ENCODE measurements around the gene TCERG1L. TPM values are rescaled to one million over a fixed set of nuclear protein-coding genes. Genes with fewer than 3 reads are reported as not detected.

TCERG1L gene
- total RNA-seq, 2 donors from 2014 or later, result 1.6 to 4.5 TPM

DNA sequence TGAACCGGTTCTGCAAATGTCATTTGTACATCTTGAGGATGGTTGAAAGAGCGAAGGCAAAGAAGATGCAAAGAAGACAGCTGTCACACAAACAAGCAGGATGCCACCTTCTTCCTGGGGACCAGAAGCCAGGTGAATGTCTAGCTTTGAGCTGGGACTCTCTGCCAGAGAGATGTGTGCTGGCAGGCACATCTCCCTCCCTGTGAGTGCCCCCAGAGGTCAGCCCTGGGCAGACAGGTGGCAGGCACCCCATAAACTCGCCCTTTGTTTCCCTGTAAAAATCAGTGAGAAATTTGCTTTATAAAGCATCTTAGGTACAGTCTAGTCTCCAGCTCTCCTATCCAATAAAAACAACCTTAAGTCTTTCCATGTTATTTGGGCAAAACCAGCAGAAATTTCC is 2.6 kb upstream of the TCERG1L start:
- TF ChIP-seq, protein P1, sequence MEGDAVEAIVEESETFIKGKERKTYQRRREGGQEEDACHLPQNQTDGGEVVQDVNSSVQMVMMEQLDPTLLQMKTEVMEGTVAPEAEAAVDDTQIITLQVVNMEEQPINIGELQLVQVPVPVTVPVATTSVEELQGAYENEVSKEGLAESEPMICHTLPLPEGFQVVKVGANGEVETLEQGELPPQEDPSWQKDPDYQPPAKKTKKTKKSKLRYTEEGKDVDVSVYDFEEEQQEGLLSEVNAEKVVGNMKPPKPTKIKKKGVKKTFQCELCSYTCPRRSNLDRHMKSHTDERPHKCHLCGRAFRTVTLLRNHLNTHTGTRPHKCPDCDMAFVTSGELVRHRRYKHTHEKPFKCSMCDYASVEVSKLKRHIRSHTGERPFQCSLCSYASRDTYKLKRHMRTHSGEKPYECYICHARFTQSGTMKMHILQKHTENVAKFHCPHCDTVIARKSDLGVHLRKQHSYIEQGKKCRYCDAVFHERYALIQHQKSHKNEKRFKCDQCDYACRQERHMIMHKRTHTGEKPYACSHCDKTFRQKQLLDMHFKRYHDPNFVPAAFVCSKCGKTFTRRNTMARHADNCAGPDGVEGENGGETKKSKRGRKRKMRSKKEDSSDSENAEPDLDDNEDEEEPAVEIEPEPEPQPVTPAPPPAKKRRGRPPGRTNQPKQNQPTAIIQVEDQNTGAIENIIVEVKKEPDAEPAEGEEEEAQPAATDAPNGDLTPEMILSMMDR (conservative IDR thresholded peaks at IDR 0.05), result peak; percentile 57
- no peak overlapping the region for H3K27ac Mint-ChIP-seq
- H3K9me3 ChIP-seq (ENCODE audit: control insufficient read depth, low read length), result no peaks in the 10 kb centered on the region
- peaks cover 29% of the 10 kb centered on the region for H3K4me1 Mint-ChIP-seq
- peaks cover 28% of the 10 kb centered on the region for H3K27me3 ChIP-seq (ENCODE audit: control insufficient read depth, insufficient read depth, low read length, poor library complexity, severe bottlenecking)
- H3K27me3 Mint-ChIP-seq (ENCODE audit: insufficient read depth), result peaks cover 55% of the 10 kb centered on the region
- H3K4me3 ChIP-seq (ENCODE audit: low read length), result no peak overlapping the region
- H3K27ac ChIP-seq (ENCODE audit: low read depth, low read length), result no peak overlapping the region
- no peaks in the 10 kb centered on the region for H3K36me3 Mint-ChIP-seq (ENCODE audit: low read depth)
- H3K9me3 Mint-ChIP-seq, result no peaks in the 10 kb centered on the region
- DNase-seq, result peak; percentile 57
- no peak overlapping the region for H3K4me3 Mint-ChIP-seq
- H3K4me1 ChIP-seq (ENCODE audit: control insufficient read depth, insufficient read depth, low read length), result no peaks in the 10 kb centered on the region
- WGBS, 2 experiments (ENCODE audit: insufficient coverage in 1 of 2, insufficient read length in 1 of 2), result 89 to 92% methylated on average over 2 to 3 of the region's 3 CpGs
- H3K9ac ChIP-seq (ENCODE audit: extremely low read depth, low read length, poor library complexity, severe bottlenecking), result no peak overlapping the region
- no peaks in the 10 kb centered on the region for H3K36me3 ChIP-seq (ENCODE audit: control insufficient read depth, insufficient read depth, low read length)

DNA sequence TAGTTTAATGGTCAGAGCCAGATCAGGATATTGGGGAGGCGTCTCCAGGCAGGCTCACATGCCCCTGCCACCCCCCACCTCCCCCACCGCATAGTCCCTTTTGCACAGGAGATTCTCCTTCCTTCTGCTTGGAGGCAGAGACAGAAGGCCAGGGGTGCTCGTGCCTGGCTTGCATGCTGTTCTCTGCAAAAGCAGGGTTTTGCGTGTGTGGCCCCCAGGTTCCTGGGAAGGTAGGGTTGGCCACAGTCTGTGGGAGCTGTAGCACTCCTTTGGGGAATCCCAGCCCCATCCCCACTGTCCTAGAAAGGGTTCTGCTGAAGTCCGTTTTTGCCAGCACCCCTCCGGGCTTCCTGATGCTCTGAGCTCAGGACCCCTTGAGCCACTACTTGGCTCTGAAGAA is 1.9 kb upstream of the TCERG1L start:
- Mint-ChIP-seq H3K4me1 (peaks cover 29% of the 10 kb centered on the region), H3K9me3 (no peaks in the 10 kb centered on the region), H3K27me3 (ENCODE audit: insufficient read depth) (peaks cover 49% of the 10 kb centered on the region), H3K36me3 (ENCODE audit: low read depth) (peaks cover 2% of the 10 kb centered on the region), H3K4me3 (no peak overlapping the region), H3K27ac (no peak overlapping the region)
- no peak for DNase-seq
- no peaks in the 10 kb centered on the region for H3K36me3 ChIP-seq (ENCODE audit: control insufficient read depth, insufficient read depth, low read length)
- H3K4me3 ChIP-seq (ENCODE audit: low read length), result no peak overlapping the region
- TF ChIP-seq, protein P1 (conservative IDR thresholded peaks at IDR 0.05), result no peak
- H3K9ac ChIP-seq (ENCODE audit: extremely low read depth, low read length, poor library complexity, severe bottlenecking), result no peak overlapping the region
- H3K27me3 ChIP-seq (ENCODE audit: control insufficient read depth, insufficient read depth, low read length, poor library complexity, severe bottlenecking), result peaks cover 28% of the 10 kb centered on the region
- no peaks in the 10 kb centered on the region for H3K4me1 ChIP-seq (ENCODE audit: control insufficient read depth, insufficient read depth, low read length)
- no peaks in the 10 kb centered on the region for H3K9me3 ChIP-seq (ENCODE audit: control insufficient read depth, low read length)
- H3K27ac ChIP-seq (ENCODE audit: low read depth, low read length), result no peak overlapping the region
- 83 to 95% methylated on average over 3 to 6 of the region's 6 CpGs for WGBS, 2 experiments (ENCODE audit: insufficient coverage in 1 of 2, insufficient read length in 1 of 2)

DNA sequence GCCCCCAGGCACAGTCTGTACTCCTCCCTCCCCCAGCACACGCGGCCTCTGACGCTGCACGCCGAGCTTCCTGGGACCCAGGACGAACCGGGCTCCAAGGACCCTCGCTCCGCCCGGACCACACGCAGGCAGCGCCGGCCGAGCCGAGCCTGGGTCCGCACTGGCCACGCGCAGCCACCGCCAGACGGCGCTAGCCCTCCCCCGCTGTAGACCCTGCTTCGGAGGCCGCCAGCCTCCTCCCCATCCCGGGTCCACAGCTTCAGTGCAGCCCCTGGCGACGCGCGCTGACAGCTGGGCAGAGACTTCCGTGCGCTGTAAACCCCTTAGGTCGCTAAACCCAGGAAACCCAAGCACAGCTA is 936 bp upstream of the TCERG1L start:
- H3K4me1 ChIP-seq (ENCODE audit: control insufficient read depth, insufficient read depth, low read length), result no peaks in the 10 kb centered on the region
- peaks cover 28% of the 10 kb centered on the region for H3K27me3 ChIP-seq (ENCODE audit: control insufficient read depth, insufficient read depth, low read length, poor library complexity, severe bottlenecking)
- H3K4me3 ChIP-seq (ENCODE audit: low read length), result peak overlapping the region; percentile 73
- Mint-ChIP-seq H3K27ac (no peak overlapping the region), H3K27me3 (ENCODE audit: insufficient read depth) (peaks cover 41% of the 10 kb centered on the region), H3K4me3 (peak overlapping the region; percentile 53), H3K36me3 (ENCODE audit: low read depth) (peaks cover 7% of the 10 kb centered on the region), H3K4me1 (peaks cover 29% of the 10 kb centered on the region), H3K9me3 (no peaks in the 10 kb centered on the region)
- H3K36me3 ChIP-seq (ENCODE audit: control insufficient read depth, insufficient read depth, low read length), result no peaks in the 10 kb centered on the region
- TF ChIP-seq, protein P1 (conservative IDR thresholded peaks at IDR 0.05), result peak; percentile 96
- H3K27ac ChIP-seq (ENCODE audit: low read depth, low read length), result no peak overlapping the region
- WGBS, 2 experiments (ENCODE audit: insufficient coverage in 1 of 2, insufficient read length in 1 of 2), result 0 to 1% methylated on average over 7 to 32 of the region's 32 CpGs
- H3K9ac ChIP-seq (ENCODE audit: extremely low read depth, low read length, poor library complexity, severe bottlenecking), result no peak overlapping the region
- DNase-seq, result peak; percentile 95
- H3K9me3 ChIP-seq (ENCODE audit: control insufficient read depth, low read length), result no peaks in the 10 kb centered on the region

Measured in endodermal cell (in vitro differentiated cells).